Activated CD4-positive, alpha-beta T cell treated with anti-CD3 and anti-CD28 coated beads for 1 hour (primary cell): ENCODE results near the gene RIGI.
"Not testable (repeated sequence)": the region's sequence is repeated elsewhere in the genome, so short reads cannot be mapped to it uniquely, and the experiment has no call there.

Source experiments
- DNase-seq: peaks from one replicate; pipeline ENCODE4 v3.0.0-alpha.2; 2020

The RIGI gene

DNA sequence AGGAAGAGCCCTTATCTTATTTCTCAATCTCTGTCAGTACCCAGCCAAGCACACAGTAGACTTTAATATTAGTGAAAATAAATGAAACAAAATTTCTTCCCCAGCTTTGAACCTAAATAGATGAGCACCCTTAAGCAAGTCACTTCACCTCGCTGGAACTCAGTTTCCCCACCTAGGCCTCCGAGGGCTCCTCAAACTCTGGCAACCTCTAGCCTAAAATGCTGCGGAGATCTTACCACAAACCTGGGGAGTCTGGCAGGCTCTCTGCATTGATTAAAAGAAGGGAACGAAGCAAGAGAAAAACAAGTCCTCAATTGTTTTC lies 326 bp downstream of the RIGI start:
- DNase-seq: no peak

DNA sequence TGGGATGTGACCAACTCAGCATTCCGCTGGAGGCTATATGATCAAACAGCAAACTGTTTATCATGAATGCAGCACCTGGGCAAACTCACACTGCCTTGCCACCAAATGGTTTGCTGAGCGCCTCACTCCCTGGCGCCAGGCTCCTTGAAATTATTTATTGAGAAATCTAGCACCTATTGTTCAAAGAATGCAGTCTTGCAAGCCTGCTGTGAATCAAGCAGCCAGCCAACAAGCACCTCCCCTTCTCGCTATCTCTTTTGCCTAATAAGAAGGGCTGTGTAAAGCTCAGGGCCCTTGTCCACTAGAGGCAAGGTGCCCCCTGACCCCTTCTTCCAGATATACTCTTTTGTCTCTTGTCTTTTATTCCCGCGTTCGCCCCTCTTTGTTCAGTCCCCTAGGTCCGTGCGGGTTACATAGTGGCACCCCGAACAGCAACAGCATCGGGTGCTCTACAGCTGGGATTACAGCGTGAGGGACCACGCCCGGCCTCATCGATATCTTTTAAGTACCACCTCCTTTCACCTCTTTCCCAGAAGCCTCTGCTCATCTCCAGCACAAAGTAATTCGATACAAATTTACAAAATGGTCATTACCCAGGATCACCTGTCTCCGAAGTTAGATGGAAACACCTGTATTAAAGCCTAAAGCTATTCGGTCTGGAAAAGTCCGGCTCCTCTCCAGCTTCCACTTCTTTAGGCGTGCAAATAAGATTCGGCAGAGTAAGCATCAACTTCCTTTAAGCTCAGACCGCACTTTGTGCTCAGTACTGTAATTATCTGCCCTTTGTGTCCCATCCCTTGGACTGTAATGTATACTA lies 896 bp downstream of the RIGI start:
- no peak for DNase-seq

DNA sequence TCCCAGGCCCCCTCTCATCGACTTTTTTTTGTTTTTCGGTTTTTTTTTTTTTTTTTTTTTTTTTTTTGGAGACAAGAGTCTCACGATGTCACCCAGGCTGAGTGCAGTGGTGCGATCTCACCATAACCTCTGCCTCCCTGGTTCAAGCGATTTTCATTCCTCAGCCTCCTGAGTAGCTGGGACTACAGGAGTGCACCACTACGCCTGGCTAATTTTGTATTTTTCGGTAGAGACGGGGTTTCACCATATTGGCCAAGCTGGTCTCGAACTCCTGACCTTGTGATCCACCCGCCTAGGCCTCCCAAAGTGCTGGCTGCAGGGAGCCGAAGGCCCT lies 1.5 kb downstream of the RIGI start:
- DNase-seq: not testable (repeated sequence)

DNA sequence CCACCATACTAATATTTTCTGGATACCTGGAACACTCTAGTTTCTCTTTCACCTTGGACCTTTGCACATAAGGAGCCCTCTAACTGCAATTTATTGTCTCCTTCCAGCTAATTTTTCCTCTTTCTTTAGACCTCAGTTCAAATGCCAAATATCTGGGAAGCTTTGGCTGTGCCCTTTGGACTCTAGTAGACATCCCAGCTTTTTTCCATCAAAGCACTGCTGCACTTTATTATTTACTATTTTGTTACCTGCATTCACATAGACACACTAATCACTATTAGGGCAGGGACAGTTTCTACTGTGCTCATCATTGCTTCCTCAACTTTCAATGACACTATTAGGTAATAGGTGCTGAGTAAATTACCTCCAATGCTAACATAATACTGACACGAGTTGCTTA lies 2.1 kb downstream of the RIGI start:
- DNase-seq: no peak

DNA sequence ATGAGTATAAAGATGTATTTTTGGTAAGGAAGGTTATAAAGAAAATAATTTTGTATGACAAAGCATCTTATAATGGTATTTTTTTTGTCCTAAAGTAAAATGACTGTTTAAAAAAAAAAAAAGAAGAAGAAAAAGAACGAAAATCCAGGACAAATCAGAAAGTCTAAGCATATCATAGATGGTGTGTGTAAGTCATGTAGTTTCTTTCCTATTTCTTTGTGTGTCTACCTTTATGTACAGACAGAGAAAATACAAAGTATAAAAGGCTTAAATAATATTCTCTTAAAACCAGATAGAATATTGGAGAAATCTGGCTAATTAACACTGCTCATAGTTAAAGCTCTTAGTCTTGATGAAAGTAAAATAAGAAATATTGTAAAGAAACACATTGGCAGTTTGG lies 7.7 kb downstream of the RIGI start:
- DNase-seq: no peak

DNA sequence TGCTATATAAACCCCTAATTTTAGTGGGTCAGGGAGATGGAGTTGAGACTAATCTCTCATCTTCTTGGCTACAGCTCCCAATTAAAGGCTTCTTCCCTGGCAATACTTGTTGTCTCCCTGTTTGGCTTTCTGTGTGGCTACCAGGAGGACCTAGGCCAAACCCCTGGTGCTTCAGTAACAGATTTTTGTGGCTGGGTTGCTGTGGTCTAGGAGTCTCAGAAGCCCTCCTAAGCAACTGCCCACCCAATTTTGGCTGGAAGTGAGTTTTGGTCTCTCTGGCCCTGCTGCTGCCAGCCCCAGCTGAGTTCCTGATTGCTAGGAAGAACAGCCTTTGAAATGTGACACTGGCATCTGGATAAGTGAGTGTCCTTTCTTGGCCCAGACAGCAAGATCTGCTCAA lies 9.8 kb downstream of the RIGI start:
- no peak for DNase-seq

DNA sequence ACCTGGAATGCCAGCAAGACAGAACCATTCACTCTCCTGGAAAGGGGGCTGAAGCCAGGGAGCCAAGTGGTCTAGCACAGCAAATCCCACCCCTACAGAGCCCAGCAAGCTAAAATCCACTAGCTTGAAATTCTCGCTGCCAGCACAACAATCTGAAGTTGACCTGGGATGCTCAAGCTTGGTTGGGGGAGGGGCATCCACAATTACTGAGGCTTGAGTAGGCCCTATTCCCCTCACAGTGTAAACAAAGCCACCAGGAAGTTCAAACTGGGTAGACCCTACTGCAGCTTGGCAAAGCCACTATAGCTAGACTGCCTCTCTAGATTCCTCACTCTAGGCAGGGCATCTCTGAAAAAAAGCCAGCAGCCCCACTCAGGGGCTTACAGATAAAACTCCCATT lies 17.3 kb downstream of the RIGI start:
- DNase-seq: no peak

DNA sequence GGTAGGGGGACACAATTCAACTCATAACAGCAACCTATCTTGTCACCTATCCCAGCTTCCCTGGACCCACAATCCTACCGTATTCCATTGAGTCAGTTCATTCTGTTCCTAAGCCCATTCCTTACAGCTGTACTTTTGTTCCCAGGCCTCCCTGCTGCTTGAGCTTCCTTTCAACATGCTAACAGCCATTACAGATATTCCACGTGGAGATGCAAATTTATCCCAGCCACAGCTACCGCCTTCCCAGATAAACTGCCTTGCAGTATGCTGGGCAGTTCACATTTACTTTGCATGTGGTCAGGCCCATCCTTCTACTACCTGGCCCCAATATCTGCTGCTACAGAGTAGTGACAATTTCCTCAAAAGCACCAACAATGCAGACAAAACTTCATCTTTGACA lies 23.0 kb downstream of the RIGI start:
- no peak for DNase-seq

DNA sequence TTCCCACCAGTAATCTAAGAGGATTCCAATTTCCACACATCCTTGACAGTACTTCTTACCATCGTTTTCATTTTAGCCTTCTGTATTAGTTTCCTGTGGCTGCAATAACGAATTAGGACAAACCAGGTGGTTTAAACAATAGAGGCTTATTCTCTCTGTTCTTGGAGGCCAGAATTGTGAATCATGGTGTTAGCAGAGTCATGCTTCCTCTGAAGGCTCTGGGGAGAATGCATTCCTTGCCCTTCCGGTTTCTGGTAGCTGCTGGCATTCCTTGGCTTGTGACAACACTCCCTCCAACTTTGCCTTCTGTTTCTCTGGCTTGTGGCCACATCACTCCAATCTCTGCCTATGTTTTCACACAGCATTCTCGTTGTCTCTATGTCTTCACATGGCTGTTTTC lies 23.5 kb downstream of the RIGI start:
- DNase-seq: no peak

DNA sequence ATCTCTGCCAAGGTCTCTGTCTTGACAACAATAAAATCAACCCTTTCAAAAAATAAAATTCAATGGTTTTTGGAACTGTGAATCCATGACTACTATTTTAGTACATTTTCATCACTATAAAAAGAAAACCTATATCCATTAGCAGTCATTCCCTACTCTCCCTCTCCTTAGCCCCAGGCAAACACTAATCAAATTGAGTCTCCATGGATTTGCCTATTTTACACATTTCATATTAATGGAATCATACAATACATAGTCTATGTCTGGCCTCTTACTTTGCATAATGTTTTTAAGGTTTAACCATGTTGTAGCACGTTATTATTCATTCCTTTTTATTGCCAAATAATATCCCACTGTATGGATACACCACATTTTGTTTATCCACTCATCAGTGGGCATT lies 24.1 kb downstream of the RIGI start:
- no peak for DNase-seq

DNA sequence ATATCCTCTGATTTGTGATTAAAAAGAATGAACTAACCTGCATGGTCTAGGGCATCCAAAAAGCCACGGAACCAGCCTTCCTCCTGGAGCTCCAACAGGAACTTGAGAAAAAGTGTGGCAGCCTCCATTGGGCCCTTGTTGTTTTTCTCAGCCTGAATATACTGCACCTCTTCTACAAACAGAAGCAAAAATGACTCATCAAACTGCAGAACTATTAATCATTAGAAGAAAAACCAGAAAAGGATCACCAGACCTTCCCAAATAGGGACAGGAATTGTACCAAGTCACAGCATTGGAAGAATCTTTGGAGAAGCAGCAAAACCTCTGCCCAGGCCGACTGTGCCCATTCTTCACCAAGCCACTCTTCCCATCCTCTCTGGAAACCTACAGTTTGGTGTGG lies 25.2 kb downstream of the RIGI start:
- no peak for DNase-seq

DNA sequence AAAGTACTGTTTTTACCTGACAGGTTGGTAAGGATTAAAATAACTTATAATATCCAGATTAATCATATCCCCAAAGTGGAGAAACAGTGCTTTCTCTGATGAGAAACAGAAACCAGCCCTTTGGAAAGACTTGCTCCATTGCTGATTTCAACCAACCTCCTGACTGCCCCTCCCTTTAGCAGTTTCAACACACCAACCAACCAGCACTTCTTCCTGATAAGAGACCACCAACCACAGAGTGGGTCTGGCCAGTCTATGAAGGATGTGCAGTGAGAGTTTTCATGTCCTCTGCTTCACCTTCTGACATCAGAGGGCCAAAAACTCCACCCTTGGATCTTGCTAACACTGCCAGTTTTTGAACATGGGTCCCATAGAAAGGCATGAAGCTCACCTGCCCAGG lies 28.1 kb downstream of the RIGI start:
- DNase-seq: no peak

DNA sequence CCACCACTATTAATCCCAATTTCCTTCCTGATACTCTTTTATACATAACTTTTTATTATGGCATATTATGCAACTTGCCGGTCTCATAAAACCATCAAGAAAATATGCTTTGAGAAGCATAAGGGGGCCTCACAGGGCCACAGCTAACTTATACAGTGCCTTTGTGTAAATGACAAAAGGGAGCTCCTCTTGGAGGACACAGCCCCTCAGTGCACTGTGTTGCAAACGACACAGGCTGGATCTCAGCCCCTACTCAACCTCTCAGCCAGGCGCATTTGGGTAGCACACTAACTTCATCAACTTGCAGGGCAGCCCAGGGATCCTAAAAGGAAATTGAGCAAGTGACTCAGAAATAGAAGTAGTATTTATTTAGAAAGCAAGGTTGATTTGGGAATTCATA lies 35.4 kb downstream of the RIGI start:
- no peak for DNase-seq

DNA sequence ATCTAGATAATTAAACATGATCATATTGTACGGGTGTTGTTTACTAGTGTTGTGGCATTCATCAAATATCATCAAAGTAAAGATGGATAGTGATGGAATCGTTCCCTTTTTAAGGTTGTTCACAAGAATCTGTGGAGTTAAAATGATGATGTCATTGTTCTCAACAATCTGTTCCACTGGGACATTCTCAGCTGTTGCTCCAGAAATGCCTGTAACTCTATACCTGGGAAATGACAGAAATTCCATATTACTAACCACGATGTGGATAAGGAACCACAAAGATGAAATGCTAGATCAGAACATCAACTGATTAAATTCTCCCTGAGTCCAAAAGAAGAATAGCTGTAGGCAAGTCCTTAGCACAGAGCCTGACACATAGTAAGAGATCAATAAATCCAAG lies 38.0 kb downstream of the RIGI start:
- DNase-seq: no peak

DNA sequence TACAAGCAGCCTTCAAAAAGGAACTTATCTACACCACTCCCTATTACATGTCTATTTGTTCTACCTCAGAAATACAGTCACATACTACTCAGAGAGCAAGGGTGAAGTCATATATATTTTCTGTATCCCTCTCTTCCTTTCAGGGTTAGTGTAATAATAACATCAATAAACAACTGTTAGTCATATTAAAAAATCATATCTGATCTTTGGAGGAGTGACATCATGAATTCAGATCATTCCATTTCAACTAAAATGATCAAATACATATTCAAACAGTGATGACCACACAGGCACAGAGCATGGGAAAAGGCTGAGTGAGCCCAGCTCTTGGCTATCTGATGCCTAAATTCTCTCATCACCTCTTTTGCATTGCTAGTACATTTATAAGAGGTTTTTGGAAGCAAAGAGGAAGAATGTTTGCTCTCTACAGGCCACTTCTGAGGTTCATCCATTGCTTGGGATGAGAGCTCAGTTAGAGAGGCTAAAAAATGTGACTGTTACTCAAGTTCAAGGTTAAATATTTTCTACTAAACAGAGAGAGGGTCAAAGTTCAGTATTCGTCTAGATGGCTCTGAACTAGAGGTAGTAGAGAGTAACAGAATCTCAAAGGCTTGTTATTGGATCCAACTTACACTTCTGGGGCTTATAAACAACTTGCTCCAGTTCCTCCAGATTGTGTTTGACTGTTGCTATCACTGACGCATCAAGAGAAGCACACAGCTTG lies 39.0 kb downstream of the RIGI start:
- no peak for DNase-seq

DNA sequence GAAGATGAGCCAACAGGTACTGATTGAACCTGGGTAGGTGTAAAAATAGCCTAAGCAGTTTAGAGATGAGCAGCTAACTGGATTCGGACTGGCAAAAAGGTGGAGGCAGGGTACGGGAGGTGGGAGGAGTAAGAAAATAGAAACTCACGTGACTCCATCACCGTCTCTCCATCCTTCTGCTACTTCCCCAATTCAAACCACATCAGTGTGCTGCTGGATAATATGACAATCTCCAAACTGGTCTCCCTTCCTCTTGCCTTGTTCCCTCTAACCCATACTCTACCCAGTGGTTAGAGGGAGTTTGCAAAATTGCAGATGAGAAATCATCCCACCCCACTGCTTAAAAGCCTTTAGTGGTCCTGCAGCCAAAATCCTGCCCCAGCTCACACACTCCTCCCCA lies 42.7 kb downstream of the RIGI start:
- no peak for DNase-seq
